ENCODE results near the gene SF3A2.

The SF3A2 gene

DNA sequence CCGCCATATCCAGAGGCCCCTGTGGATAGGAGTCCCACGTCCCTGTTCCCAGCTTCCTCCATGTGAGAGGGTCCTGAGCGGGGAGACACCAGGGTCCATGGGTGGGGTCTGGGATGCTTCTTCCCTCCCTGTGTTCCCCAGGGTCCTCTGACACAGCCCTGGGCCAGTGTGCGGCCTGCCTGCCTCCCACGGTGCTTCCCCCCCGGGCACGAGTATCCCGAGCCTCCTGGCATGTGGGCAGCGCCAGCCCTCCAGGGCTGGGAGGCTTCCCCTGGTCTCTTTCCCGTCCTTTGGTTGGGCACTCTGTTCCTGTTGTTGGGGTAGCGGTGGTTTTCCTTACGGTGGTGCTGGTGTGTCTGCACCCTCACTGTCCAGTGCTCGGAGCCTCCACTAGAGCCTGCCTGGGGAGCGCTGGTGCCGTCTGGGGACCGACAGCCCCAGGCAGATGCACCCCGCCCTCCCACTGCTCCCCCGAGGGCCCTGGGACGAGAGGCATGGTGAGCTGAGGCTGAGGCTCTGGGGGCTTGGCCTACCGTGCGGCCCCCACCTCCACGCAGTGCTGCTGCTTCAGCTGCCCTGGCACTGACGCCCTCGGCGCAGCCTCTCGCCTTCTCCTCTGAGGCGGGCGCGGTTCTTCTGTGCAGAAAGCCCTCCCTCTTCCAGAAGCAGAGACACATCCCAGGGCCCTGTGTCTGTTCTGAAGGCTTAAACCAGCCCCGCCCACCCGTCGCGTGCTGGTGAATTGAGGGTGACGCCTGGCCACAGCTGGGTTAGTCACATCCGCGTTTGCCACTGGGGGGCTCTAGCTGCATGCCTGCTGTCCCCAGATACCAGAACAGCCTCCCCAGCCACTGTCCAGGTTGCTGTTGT lies 28.4 kb upstream of the SF3A2 start:
- DNase-seq = no peak

DNA sequence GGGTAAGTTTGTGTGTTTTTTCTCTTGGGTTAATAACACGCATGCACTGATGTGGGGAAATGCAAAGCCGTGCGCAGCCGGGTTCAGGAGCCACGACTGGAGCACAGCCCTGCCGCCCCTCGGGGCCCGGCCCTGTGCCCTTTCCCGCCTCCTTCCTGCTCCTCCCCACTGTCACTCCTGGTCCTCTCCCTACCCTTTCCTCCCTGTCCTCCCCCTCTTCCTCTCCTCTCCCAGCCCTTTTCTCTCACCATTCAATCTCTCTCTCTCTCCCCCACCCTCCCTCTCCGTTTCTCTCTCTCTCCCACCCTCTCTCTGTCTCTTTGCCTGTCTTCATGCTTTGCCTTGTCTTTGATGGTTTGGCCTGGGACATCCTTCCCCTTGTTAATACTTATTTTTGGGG lies 27.6 kb upstream of the SF3A2 start:
- DNase-seq = no peak

DNA sequence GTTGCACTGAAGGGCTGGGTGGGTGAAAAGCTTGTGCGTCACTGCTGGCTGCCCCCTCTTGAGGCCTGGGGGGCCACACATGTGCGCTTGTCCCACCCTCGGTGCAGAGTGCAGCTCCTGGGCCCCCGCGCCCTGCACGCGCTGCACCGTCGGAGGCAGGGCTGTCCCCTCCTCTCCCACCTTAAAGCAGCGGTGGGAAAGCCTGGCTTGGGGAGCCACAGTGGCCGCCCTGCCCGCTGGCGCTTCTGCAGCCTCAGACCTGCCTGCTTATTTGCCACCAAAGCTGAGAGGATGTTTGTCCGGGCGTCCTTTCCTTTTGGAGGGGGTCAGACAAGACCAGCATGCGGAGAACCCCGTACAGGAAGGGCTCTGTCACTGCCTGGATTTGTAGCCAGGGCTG lies 27.2 kb upstream of the SF3A2 start:
- DNase-seq = no peak

DNA sequence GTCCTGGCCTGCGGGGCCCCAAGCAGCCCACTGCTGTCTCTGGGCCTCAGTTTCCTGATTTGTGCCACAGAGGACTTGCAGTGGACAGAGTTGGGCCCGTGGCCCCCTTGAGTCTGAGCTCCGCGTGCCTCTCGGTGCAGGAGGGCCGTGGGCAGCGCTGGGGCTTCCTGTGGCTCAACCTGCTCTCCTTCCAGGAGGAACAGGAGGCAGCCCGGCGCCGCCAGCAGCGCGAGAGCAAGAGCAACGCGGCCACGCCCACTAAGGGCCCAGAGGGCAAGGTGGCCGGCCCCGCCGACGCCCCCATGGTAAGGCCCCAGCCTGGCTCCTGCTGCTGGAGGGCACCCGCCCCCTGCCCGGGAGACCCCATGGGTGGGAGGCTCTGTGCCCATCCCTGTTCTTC lies 26.4 kb upstream of the SF3A2 start:
- no peak for DNase-seq

DNA sequence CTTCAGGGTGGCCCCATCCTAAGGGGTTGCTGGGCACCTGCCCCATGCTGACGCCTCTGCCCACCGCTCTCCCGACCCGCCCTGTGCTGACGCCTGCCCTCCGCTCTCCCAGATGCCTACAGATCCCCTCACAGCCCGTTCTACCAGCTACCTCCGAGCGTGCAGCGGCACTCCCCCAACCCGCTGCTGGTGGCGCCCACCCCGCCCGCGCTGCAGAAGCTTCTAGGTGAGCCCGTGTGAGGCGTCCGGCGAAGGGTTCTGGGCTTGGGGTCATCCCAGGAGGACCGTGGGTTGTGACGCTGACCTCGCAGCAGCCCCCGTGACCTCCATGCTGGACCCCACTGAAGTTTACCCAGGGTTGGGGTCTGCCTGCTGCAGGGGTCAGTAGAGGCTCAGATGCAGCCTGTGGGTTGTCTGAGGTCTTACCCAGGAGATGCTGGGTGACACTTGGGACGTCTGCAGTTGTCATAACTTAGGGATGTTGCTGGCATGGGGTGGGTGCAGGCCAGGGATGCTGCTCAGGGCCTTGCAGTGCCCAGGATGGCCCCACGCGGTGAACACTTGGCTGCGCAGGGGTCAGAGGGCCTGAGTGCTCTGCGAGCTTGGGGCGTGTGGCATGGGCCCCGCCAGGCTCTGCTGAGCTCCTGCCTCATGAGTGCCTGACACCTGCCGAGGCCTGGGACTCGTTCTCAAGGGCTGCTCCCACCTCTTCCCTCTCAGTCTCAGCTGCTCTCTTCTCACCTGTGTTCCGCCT lies 25.5 kb upstream of the SF3A2 start:
- no peak for DNase-seq

DNA sequence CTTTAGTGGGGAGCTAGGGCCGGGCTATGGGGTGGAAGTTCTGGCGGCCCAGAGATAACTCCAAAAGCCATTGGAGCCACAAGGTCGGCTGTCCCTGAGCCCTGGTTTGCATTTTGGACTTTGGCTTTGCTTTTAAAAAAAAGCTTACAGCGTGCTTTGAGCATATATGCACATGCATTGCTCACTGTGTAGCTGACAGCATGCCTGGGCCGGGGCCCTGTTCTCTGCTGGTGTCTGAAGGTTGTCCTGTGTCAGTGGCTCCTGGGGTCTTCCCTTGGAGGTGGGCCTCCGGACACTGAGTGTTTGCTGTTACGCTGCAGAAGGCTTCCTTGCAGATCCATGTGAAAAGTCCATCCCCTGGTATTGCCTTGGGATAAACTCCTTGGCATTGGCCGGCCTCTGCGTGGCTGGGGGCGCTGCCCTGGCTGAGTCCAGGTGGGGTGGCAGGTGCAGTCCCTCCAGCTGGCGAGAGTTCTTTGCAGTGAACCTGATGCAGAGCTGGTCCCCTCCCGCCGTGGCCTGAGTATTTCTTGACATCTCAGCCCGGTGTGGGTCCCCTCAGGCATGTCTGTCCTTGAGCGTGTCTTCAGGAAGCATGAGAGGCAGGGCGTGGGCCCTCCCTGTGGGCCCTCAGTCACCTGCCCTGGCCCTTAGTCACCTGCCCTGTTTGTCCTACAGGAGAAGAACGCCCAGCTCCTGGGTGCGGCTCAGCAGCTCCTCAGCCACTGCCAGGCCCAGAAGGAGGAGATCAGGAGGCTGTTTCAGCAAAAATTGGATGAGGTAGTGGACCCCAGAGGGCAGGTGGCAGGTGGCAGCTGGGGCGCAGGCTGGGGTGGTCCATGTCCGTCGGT lies 23.5 kb upstream of the SF3A2 start:
- DNase-seq = no peak

GRCh38 chr19:2213799-2214198 lies 22.8 kb upstream of the SF3A2 start:
- DNase-seq = no peak

DNA sequence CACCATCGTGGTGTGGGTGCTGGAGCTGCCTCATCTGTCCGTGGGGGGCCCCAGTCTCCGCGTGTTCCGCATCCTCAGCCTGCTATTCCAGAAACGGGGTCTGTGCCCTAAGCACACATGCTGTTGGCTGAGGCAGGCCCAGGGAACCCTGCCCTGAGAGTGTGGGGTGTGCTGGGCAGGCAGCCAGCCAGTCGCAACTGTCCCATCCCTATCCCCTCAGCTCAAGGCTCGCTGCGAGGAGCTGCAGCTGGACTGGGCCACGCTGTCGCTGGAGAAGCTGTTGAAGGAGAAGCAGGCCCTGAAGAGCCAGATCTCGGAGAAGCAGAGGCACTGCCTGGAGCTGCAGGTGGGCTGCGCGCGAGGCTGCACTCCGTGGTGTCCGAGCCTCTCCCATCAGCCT lies 22.4 kb upstream of the SF3A2 start:
- no peak for DNase-seq

DNA sequence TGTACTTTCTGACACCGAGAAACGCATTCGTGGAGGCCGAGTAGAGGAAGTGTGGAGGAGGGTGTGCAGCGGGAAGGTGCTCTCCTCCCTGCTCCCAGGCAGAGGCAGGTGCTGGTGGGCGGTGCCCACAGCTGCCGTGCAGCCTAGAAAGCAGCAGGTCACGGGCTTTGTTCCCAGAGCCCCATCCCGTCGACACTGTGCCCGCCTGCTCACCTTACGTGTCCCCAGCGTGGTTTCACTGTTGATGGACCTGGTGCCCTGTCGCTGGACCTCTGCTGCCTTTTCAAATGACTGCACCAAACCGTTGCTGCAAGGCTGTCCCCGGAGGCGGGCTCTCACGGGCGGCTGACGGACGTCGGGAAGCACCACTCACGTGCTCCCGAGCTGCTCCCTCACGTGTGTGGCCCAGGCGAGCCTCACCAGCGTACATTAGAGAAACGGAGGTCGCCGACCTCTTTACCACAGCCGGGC lies 21.3 kb upstream of the SF3A2 start:
- no peak for DNase-seq

DNA sequence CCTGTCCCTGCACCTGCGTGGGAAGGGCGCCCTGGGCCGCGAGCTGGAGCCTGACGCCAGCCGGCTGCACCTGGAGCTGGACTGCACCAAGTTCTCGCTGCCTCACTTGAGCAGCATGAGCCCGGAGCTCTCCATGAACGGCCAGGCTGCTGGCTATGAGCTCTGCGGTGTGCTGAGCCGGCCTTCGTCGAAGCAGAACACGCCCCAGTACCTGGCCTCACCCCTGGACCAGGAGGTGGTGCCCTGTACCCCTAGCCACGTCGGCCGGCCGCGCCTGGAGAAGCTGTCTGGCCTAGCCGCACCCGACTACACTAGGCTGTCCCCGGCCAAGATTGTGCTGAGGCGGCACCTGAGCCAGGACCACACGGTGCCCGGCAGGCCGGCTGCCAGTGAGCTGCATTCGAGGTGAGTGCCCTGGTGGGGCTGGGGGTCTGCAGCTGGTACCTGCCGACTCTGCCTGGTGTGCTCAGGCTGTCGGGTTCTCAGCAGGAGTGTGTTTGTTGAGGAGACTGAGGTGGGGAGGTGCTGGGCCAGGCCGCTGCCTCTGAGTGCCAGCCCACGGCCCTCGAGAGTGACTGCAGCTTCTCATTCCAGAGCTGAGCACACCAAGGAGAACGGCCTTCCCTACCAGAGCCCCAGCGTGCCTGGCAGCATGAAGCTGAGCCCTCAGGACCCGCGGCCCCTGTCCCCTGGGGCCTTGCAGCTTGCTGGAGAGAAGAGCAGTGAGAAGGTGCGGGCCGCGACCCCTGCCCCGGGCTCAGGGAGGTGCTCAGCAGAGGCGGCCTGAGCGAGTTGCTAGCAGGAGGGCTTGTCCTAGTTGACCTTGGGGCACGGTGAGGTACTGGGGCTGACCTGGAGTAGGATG lies 20.0 kb upstream of the SF3A2 start:
- DNase-seq = no peak

DNA sequence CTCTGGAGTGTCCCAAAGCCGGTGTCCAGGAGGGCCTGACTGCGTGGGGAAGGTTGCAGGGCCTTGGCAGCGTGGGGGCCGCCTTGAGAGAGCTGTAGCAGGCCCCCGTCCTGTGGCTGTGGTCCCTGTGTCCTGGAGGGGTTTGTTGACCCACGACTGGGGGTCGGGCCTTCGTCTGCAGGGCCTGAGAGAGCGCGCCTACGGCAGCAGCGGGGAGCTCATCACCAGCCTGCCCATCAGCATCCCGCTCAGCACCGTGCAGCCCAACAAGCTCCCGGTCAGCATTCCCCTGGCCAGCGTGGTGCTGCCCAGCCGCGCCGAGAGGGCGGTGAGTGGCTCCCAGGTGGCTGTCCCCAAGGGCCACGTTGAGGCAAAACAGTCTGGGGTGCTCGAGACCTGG lies 19.0 kb upstream of the SF3A2 start:
- DNase-seq = no peak

- DNase-seq = no peak
These were observed 16.9 kb upstream of the SF3A2 start for GRCh38 chr19:2219726-2220125.

GRCh38 chr19:2221250-2221831 lies 15.3 kb upstream of the SF3A2 start:
- DNase-seq = no peak

DNA sequence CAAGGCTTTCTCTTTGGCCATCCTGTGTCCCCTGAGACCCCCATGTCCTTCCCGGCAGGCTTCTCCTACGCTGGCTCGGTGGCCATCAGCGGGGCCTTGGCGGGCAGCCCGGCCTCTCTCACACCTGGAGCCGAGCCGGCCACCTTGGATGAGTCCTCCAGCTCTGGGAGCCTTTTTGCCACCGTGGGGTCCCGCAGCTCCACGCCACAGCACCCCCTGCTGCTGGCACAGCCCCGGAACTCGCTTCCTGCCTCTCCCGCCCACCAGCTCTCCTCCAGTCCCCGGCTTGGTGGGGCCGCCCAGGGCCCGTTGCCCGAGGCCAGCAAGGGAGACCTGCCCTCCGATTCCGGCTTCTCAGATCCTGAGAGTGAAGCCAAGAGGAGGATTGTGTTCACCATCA lies 14.7 kb upstream of the SF3A2 start:
- no peak for DNase-seq

DNA sequence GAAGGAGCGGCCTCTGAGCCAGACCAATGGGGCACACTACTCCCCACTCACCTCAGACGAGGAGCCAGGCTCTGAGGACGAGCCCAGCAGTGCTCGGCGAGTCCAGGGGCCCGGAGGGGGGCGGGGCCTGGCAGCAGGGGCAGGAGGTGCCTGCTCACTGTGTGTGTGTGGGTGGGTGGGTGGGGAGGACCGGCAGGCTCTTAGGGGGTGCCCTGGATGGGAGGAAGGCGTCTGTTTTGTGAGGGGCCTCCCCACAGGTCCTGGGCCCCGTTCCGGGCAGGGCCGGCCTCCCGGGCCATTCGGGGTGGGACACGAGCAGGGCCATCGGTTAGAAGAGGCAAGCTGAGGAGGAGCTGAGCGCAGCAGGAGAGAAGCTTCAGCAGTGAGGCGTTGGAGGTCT lies 13.2 kb upstream of the SF3A2 start:
- DNase-seq = no peak

GRCh38 chr19:2223959-2224358 lies 12.7 kb upstream of the SF3A2 start:
- DNase-seq = no peak

- DNase-seq = no peak
These were observed 11.8 kb upstream of the SF3A2 start for GRCh38 chr19:2224754-2225349.

DNA sequence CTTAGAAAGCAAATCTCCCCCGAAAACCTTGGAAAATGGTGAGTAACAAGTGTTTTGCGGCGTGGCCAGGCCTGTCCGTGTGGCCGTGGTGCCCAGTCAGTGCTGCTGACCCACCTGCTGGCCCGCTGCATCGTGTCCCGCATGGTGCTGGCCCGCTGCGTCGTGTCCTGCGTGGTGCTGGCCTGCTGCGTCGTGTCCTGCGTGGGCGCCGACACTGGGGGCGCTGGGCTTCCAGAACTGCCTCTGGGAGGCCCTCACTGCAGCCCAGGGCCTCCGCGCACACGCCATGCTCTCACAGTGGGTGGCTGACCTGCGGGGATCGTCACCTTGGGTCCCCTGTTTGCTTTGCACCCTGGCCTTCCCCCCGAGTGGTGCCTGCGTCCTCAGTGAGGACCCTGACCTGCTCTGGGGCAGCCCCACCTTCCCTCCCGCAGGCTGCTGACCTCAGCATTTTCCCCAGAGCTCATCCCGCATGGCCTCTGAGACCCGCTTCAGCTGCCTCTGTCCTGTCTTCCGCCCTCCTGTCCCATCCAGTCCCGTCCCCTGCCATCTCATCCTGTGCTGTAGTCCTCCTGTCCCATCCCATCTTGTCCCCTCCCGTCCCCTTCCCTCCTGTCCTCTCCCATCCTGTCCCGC lies 11.1 kb upstream of the SF3A2 start:
- DNase-seq = no peak

GRCh38 chr19:2226051-2226839 lies 10.4 kb upstream of the SF3A2 start:
- no peak for DNase-seq

DNA sequence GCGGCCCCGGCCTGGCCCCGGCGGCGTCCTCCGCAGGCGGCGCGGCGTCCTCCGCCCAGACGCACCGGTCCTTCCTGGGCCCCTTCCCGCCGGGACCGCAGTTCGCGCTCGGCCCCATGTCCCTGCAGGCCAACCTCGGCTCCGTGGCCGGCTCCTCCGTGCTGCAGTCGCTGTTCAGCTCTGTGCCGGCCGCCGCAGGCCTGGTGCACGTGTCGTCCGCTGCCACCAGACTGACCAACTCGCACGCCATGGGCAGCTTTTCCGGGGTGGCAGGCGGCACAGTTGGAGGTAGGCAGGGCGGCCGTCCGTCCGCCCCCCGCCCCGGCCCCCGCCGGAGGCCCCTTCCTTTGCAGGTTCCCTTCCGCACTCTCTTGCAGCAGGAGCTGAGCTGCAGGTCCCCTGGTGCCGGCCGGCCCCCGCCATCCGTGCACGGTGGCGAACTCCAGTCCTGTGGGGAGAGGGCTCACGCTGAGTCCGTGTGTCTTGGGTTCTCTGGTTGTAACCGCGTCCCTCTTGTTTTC lies 9.7 kb upstream of the SF3A2 start:
- no peak for DNase-seq
